ENCODE results near the gene SLC46A3.

SLC46A3 gene

DNA sequence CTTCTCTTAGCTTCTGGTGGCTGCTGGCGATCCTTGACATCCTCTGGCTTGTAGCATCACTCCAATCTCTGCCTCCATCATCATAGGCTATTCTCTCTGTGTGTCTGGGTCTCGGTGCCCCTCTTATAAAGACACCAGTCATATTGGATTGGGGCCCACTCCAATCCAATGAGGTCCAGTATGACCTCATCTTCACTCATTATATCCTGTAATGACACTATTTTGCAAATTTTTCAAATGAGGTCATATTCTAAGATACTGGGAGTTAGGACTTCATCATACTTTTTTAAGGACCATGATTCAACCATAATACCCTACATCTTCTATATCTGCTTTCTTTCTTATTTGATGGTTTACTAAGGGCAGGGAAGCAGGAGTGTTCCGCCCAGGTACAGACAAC, 12.0 kb upstream of the SLC46A3 start (continued):
- TF ChIP-seq, protein P1, sequence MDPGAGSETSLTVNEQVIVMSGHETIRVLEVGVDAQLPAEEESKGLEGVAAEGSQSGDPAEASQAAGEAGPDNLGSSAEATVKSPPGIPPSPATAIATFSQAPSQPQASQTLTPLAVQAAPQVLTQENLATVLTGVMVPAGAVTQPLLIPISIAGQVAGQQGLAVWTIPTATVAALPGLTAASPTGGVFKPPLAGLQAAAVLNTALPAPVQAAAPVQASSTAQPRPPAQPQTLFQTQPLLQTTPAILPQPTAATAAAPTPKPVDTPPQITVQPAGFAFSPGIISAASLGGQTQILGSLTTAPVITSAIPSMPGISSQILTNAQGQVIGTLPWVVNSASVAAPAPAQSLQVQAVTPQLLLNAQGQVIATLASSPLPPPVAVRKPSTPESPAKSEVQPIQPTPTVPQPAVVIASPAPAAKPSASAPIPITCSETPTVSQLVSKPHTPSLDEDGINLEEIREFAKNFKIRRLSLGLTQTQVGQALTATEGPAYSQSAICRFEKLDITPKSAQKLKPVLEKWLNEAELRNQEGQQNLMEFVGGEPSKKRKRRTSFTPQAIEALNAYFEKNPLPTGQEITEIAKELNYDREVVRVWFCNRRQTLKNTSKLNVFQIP (CRISPR knock-in tag; IDR thresholded peaks at IDR 0.05; ENCODE audit: borderline replicate concordance, low read depth) = no peak

DNA sequence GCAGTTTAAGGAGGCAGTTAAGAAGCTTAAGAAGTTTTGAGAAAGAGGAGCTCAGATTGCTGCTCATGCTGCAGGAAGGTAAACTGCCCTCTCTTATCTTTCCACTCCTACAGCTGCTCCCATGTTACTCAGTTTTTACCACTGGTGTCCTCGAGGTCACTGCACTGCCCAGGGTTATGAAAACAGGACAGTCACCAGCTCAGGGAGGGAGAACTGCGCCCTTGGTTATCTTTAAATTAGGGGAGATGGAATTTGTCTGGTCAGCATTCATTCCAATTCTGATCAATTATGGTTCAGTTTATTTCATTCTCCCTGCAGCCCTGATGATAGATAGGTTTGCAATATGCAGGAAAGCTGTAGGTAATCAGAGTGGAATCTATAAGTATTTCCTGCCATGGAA, 10.8 kb upstream of the SLC46A3 start:
- no peak for ATAC-seq
- TF ChIP-seq, protein P2, sequence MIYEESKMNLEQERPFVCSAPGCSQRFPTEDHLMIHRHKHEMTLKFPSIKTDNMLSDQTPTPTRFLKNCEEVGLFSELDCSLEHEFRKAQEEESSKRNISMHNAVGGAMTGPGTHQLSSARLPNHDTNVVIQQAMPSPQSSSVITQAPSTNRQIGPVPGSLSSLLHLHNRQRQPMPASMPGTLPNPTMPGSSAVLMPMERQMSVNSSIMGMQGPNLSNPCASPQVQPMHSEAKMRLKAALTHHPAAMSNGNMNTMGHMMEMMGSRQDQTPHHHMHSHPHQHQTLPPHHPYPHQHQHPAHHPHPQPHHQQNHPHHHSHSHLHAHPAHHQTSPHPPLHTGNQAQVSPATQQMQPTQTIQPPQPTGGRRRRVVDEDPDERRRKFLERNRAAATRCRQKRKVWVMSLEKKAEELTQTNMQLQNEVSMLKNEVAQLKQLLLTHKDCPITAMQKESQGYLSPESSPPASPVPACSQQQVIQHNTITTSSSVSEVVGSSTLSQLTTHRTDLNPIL (CRISPR knock-in tag; IDR thresholded peaks at IDR 0.05; ENCODE audit: low read depth) = no peak
- TF ChIP-seq CSDC2 (CRISPR knock-in tag; IDR thresholded peaks at IDR 0.05) (no peak), SNAI2 (CRISPR knock-in tag; IDR thresholded peaks at IDR 0.05) (no peak), ARNTL (CRISPR knock-in tag; IDR thresholded peaks at IDR 0.05; ENCODE audit: borderline replicate concordance, low read depth) (no peak), ZFP30 (CRISPR knock-in tag; IDR thresholded peaks at IDR 0.05) (no peak), ZC3H10 (CRISPR knock-in tag; IDR thresholded peaks at IDR 0.05) (no peak), TCF4 (CRISPR knock-in tag; IDR thresholded peaks at IDR 0.05; ENCODE audit: borderline replicate concordance) (no peak)
- TF ChIP-seq, protein P3, sequence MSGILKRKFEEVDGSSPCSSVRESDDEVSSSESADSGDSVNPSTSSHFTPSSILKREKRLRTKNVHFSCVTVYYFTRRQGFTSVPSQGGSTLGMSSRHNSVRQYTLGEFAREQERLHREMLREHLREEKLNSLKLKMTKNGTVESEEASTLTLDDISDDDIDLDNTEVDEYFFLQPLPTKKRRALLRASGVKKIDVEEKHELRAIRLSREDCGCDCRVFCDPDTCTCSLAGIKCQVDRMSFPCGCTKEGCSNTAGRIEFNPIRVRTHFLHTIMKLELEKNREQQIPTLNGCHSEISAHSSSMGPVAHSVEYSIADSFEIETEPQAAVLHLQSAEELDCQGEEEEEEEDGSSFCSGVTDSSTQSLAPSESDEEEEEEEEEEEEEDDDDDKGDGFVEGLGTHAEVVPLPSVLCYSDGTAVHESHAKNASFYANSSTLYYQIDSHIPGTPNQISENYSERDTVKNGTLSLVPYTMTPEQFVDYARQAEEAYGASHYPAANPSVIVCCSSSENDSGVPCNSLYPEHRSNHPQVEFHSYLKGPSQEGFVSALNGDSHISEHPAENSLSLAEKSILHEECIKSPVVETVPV (CRISPR knock-in tag; IDR thresholded peaks at IDR 0.05) = no peak

DNA sequence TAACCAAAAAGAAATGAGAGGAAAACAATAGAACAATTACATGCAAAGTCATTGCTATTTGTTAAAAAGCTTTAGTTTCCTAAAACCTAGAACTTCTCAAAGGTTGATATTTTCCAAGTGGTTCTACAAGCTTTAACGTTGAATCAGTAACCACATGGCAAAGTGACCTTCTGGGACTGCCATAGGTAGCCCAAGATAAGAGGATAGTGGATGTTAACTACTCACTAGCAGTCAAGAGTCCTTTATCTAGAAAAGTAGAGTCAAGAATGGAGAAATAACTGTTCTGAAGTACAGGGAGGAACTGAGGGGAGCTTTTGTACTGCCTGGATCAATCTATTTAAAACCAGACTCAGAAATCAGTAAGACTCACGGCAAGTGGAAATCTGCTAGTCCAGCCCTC, 9.9 kb upstream of the SLC46A3 start:
- no peak for ATAC-seq
- TF ChIP-seq ZFP30 (CRISPR knock-in tag; IDR thresholded peaks at IDR 0.05) (no peak), SNAI2 (CRISPR knock-in tag; IDR thresholded peaks at IDR 0.05) (no peak), ZFP3 (CRISPR knock-in tag; IDR thresholded peaks at IDR 0.05) (no peak)
- TF ChIP-seq, protein P2 (CRISPR knock-in tag; IDR thresholded peaks at IDR 0.05; ENCODE audit: low read depth) = no peak

DNA sequence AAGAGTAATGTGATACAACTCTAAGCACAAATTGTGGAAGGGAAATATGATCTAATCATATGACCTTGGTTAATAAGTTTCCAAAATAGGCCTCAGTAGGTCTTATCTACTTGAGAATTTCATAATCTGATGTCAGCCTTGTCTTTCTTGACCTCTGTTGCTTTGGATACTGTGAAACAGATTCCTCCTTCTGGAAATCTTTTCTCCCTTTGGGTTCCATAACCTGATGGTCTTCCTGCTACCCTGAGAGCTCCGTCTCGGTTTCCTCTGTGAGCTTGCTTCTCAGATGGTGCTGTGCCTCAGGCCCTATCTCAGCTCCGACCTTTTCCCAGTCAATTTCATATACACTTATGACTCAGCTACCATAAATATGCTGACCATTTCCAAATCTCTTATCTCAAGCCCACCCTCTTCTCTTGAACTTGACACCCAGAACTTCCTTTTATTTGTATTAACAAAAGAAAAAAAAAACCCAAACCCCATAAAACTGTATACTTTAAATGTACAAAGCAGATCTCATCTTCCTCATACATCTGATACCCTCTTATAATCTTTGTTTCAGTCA, 6.4 kb upstream of the SLC46A3 start:
- ATAC-seq = no peak
- TF ChIP-seq PPARA (CRISPR knock-in tag; IDR thresholded peaks at IDR 0.05; ENCODE audit: borderline replicate concordance) (no peak), ZNF8 (CRISPR knock-in tag; IDR thresholded peaks at IDR 0.05) (no peak)

DNA sequence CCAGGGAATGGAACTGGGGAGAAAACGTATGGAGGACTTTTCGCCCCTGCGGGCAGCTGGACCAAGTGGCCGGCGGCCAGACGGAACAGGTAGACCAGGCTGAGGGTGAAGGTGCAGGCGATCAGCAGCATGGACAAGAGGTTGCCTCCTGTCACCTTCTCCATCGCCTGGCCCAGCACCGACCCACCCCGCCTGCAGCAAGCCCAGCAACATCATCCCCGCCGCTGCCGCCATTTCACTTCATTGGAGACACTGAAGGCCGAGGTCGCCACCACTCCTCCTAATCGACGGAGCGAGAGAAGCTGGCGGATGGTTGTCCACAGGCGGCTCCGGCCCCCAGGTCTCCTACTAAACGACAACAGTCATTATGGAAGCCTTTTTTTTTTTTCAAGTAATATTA, 5.0 kb upstream of the SLC46A3 start:
- no peak for ATAC-seq
- TF ChIP-seq TCF4 (CRISPR knock-in tag; IDR thresholded peaks at IDR 0.05; ENCODE audit: borderline replicate concordance) = no peak
- TF ChIP-seq ARNTL (CRISPR knock-in tag; IDR thresholded peaks at IDR 0.05; ENCODE audit: borderline replicate concordance, low read depth) = no peak
- TF ChIP-seq ZNF8 (CRISPR knock-in tag; IDR thresholded peaks at IDR 0.05) = no peak
- no peak for TF ChIP-seq SNAI2 (CRISPR knock-in tag; IDR thresholded peaks at IDR 0.05)
- TF ChIP-seq RARB (CRISPR knock-in tag; IDR thresholded peaks at IDR 0.05) = no peak
- no peak for TF ChIP-seq ZC3H10 (CRISPR knock-in tag; IDR thresholded peaks at IDR 0.05)
- TF ChIP-seq, protein P4, sequence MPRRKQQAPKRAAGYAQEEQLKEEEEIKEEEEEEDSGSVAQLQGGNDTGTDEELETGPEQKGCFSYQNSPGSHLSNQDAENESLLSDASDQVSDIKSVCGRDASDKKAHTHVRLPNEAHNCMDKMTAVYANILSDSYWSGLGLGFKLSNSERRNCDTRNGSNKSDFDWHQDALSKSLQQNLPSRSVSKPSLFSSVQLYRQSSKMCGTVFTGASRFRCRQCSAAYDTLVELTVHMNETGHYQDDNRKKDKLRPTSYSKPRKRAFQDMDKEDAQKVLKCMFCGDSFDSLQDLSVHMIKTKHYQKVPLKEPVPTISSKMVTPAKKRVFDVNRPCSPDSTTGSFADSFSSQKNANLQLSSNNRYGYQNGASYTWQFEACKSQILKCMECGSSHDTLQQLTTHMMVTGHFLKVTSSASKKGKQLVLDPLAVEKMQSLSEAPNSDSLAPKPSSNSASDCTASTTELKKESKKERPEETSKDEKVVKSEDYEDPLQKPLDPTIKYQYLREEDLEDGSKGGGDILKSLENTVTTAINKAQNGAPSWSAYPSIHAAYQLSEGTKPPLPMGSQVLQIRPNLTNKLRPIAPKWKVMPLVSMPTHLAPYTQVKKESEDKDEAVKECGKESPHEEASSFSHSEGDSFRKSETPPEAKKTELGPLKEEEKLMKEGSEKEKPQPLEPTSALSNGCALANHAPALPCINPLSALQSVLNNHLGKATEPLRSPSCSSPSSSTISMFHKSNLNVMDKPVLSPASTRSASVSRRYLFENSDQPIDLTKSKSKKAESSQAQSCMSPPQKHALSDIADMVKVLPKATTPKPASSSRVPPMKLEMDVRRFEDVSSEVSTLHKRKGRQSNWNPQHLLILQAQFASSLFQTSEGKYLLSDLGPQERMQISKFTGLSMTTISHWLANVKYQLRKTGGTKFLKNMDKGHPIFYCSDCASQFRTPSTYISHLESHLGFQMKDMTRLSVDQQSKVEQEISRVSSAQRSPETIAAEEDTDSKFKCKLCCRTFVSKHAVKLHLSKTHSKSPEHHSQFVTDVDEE (CRISPR knock-in tag; IDR thresholded peaks at IDR 0.05) = no peak
- TF ChIP-seq ESRRG (CRISPR knock-in tag; IDR thresholded peaks at IDR 0.05) = no peak
- TF ChIP-seq ZNF70 (CRISPR knock-in tag; IDR thresholded peaks at IDR 0.05) = no peak
- TF ChIP-seq BACH2 (CRISPR knock-in tag; IDR thresholded peaks at IDR 0.05; ENCODE audit: borderline replicate concordance) = no peak
- TF ChIP-seq TOX (CRISPR knock-in tag; IDR thresholded peaks at IDR 0.05; ENCODE audit: borderline replicate concordance) = no peak
- TF ChIP-seq ZFP3 (CRISPR knock-in tag; IDR thresholded peaks at IDR 0.05) = no peak
- TF ChIP-seq, protein P3 (CRISPR knock-in tag; IDR thresholded peaks at IDR 0.05) = no peak
- TF ChIP-seq, protein P5, sequence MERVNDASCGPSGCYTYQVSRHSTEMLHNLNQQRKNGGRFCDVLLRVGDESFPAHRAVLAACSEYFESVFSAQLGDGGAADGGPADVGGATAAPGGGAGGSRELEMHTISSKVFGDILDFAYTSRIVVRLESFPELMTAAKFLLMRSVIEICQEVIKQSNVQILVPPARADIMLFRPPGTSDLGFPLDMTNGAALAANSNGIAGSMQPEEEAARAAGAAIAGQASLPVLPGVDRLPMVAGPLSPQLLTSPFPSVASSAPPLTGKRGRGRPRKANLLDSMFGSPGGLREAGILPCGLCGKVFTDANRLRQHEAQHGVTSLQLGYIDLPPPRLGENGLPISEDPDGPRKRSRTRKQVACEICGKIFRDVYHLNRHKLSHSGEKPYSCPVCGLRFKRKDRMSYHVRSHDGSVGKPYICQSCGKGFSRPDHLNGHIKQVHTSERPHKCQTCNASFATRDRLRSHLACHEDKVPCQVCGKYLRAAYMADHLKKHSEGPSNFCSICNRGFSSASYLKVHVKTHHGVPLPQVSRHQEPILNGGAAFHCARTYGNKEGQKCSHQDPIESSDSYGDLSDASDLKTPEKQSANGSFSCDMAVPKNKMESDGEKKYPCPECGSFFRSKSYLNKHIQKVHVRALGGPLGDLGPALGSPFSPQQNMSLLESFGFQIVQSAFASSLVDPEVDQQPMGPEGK (CRISPR knock-in tag; IDR thresholded peaks at IDR 0.05; ENCODE audit: borderline replicate concordance) = no peak
- no peak for TF ChIP-seq GLIS3 (CRISPR knock-in tag; IDR thresholded peaks at IDR 0.05)

Measured in SK-N-SH treated with all-trans-retinoic acid at 6 μM for 48 hours (cell line).